Globus pallidus (tissue), 1 donor: ENCODE data around the gene SMG7.
A peak's percentile ranks its signal among the peaks of the same experiment; 100 is the strongest.

Source experiments
- DNase-seq: peaks from one replicate; pipeline ENCODE4 v3.0.0-alpha.2; 2015; ENCODE audit warnings: low spot score

The SMG7 gene

DNA sequence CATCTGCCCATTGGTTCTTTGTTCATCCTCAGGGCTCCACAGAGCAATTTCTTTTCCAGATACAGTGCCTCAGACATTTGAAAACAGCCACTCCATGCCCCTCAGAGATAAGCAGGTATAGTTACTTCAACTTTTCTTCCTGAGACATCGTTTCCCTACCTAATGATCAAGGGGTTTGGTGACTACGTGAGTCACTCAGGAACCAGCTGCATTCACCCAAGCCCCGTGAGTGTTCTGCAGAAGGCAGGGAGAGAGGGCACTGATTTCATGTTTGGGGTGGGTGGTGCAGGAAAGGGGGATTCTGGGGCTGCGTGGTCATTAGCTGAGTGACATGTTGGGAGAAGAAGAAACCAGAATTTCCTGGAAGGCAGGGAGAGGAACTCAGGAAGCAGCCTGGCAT lies 93.0 kb downstream of the SMG7 start:
- DNase-seq: no peak

DNA sequence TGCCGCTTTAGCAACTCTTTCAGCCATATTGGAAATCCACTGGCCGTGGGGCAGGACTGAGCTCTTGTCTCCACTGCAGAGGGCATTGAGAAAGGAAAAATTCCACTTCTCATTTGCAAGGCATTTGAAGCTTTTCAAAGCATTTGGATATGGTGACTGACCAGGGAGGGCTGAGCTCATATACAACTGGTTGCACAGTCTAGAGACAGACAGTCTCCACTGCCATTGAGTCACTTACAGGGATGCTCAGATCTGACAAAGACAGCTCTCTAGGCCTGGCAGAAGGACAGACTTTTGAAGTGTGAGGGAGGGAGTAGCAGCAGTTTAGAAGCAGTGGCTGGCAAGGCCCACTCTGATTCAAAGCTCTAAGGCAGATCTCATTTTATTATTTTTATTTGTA lies 93.7 kb downstream of the SMG7 start:
- no peak for DNase-seq

DNA sequence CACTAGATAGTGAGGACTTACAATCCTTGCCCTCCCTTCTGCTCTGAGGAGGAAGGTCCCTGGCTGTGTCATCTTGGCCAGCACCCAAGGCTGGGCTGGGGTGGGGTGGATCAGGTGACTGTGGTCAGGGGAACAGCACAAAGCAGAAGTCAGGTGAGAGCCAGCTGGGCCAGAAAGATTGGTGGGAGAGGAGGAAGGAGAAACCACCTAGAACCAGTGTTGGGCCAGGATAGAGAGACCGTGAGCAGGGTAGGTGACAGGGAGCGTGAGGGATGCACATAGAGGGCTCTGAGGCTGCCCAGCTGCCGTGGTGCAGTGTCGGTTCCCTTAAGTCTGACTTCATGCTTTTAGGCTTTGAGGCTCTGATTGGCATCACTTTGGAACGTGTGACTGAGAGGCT lies 95.3 kb downstream of the SMG7 start:
- DNase-seq: no peak

DNA sequence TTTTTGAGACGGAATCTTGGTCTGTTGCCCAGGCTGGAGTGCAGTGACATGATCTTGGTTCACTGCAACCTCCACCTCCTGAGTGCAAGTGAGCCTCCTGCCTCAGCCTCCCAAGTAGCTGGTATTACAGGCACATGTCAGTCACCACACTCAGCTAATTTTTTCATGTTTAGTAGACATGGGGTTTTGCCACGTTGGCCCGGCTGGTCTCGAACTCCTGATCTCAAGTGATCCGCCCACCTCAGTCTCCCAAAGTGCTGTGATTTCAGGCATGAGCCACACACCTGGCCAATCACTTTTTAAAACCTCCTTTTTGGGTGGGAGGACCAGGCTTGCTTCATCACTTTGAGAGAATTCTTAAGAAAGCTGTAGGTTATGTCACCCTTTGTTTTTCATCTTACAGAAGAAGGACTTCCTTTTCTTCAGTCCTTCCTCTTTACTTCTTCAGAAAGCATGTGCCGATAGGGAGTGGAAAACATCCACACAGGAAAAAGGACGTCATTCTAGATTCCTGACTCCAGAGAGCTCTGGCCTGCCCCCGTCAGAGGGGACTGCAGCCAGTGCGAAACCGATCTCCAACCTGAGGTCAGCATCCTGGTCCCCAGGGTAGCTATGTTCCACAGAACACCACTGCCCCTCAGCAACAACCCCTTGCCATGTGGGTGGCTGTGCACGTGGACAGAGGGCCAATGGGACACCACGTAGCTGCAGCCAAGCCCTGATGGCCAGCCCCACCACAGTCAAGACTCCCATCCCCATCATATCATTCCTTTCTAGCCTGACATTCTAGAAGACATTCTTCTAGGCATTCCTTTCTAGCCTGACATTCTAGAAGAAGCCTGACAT lies 96.1 kb downstream of the SMG7 start:
- no peak for DNase-seq

DNA sequence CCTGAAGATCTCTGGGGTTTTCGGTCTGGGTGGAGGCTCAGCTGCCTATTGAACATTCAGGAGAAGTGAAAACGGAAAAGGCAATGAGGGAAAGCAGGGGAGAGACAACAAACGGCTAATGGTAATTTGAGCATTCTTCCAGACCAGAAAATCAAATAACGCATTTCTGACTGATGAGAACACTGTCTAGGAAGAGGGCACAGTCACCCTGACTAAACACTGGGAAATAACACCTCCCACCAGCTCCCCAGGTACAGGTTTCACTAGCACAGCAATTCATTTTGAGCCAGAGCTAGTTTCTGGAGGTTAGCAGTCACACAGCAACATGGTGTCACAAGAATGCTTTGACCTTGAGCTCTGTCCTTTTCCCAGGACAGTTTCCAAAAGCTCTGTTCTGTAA lies 96.8 kb downstream of the SMG7 start:
- DNase-seq: no peak

DNA sequence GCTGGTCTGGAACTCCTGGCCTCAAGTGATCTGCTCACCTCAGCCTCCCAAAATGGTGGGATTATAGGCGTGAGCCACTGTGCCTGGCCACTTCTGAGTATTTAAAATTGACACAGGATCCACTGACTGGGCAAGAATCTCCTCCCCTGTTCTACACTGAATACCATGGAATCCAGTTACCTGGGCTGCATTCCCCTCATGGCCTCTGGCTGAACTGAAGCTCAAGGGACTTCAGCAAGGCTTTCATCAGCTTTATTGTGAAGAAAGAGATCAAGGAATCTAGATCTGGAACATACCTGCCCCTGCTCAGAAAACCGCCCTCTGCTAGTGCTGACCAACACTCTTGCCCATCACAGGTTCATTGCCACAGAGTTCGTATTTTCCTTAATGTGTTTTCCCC lies 97.5 kb downstream of the SMG7 start:
- no peak for DNase-seq

DNA sequence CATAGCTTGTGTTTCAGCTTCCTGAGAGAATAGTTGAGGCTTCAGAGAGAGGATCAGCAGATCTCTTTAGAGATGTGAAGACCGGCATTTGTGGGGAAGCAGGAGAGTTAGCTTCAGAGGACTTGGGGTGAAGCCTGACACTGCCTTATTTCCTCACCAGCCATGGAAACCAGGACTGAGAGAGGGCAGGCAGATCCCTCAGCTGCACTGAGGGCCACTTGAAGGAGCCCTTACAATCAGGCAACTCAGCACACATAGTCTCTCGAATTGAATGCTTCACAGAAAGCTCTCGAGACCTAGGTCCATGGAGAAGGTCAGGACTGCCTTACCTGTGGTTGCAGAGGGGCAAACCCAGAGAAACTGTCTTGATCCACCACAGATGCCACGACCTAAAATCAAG lies 98.2 kb downstream of the SMG7 start:
- DNase-seq: no peak

DNA sequence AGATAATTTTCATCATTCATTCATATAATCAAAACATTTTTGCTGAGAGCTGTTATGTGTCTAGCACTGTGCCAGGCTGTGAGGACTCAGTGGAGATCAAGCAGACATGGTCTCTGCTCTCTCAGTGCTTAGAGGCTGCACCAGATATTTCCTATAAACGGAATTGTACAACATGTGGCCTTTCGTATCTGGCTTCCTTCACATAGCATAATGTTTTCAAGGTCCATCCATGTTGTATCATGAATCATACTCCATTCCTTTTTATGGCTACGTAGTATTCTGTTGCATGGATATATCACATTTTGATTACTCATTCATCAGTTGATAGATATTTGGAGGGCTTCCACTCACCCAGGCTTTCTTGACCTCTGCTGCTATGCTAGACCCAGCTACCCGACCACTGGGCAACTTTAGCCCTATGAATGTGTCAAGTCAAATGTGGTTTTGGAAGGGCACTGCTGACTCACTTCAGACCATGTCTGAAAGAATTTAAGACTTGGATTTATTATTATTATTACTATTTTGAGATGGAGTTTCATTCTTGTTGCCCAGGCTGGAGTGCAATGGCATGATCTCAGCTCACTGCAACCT lies 99.5 kb downstream of the SMG7 start:
- no peak for DNase-seq

DNA sequence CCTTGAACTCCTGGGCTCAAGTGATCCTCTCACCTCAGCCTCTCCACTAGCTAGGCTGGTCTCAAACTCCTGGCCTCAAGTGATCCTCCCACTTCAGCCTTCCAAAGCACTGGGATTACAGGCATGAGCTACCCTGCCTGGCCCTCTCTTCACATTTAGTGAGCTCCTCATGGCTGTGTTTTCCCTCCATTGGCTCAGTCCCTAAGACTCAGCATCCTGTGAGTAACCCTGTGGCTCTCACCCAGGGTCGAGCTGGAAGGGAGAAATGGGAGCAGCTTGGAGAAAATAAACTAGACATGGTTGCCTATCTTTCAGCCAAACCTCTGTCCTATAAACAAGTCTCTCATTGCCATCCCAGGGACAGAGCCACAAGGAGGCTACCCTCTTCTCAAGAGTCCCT lies 100.4 kb downstream of the SMG7 start:
- DNase-seq: no peak

DNA sequence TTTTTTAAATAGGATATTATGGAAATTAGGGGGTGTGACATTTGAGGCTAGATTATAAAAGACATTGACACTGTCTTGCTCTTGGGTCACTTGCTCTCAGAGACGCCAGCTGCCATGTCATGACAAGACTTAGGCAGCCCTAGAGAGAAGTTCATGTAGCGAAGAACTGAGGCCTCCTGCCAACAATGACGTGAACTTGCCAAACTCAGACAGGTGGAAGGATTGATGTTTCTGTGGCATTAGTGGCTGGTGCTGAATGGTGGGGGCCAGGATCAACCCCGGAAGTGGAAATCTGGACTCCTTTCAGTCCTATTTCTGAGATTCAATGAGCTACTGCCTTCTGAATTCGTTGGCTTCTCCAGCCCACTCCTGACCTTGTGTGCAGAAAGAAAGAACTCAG lies 103.3 kb downstream of the SMG7 start:
- DNase-seq: no peak

DNA sequence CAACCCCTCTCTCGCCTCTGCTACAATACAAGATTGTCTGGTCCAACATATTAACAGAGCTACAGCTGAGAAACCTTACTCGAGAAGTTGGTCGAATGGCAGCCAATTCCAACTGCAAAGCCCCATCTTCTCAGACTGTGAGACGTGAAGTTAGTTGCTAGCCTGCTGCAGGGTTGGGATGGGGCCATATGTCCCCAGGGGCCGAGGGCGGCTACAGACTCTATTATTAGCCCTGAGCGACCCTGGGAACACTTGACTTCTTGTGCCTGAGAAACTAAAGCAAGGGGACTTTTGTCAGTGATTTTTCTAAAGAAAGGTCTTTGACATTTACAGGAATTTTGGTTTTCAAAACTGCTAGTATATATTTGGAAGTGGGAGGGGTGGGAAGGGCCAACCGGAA lies 104.2 kb downstream of the SMG7 start:
- no peak for DNase-seq

DNA sequence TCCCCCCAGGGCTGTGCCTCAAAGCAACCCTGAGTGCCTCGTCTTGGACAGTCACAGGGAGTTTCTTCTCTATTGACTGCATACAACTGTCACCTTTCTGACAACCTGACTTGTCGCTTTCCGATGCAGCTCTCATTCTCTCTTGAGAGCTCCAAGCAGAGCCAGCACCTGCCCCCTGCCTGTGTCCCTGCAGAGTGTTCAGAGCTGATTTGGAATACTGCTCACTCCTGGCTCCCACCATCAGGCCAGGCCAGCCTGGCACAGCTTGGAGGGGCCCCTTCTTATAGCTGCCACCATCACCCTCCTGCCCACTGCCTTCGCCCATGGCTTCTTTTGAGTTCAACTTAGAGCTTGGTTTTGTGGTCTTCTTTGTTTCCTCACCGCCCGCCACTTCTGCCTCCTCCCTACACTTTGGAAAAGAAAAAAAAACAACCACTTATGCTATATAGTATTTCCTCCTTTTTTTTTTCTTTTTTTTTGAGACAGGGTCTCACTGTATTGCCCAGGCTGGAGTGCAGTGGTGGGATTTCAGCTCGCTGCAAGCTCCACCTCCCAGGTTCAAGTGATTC lies 105.7 kb downstream of the SMG7 start:
- DNase-seq: no peak

DNA sequence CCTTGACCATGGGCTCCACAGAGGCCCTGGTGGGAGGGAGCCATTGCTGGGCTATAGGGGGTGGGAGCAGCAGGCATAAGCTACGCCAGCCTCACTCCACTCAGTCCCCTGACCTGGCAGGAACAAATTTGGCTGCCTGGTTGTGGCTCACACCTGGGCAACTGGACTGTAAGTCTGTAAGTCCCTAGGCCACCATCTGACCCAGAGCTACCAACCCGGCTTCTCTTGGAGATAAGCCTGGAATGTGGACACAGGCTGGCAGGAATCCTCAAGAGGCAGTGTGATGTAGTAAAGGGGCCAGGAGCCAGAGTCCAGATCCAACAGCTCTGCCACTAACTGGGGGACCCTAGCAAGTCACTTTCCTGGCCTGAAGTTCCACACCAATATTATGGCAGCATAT lies 106.6 kb downstream of the SMG7 start:
- DNase-seq: no peak

DNA sequence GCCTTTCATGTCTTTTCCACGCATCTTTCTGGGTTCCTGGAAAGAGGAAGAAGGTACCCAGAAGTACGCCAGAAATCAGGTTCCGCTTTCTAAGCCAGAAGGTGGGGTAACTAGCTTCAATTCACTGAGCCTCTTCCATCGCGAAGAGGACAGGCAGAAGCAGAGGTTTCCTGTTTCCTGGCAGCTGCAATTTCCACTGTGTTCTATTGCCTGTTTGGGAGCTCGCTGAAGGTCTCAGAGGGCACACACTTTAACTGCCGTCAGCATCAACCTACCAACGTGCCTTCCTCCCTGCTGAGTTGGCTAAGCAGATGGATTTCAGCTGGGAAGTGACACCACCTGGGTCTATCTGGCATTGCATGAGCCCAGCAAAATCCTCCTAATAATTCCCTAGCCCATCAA lies 108.0 kb downstream of the SMG7 start:
- DNase-seq: no peak

DNA sequence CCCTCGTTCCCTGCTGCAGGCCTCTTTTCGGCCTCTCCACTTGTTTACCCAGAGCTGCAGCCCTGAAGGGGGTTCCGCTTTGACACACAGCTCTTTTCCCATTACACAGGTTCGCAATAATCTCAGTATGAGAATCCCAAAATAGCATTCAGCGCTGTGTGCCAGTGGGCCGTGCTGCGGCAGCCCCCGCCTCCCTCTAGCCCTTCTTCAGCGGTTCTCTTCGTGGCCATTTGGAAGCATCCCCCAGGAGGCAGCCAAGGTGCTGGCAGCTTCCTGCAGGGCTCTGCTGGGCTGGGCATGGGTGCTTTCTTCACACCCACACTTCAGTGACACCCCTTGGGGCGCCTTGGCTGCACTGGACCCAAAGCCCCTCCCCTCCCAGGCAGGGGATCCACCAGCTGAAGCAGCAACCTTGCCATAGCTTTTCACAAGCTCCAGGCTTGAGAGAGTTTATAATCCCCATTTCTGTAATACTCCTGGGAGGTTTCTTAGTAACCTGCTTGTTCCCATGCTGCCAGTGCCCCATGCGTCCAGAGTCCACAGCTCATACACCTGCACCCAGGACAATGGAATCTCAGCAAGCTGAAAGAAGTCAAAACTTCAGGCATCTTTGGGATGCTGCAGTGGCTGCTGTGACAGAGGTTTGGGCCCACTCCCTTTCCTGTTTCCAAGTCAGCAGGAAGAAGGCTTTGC lies 109.9 kb downstream of the SMG7 start:
- no peak for DNase-seq

DNA sequence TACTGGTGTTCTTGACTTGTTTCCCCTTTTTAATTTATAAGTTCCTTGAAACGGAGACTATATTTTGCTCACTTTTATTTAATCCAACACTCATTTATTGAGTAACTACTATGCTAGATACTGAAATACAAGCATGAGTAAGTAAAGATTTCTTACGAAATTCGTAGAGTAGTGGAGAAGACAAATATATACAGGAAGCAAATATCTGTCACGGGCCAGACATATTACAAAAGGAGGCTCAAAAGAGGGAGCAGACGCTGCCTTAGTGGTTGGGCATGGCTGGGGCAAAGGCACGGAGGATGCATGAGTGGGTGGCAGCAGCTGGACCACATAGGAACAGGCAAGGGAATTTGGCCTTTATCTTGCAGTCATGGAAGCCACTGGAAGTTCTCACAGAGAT lies 111.2 kb downstream of the SMG7 start:
- no peak for DNase-seq

DNA sequence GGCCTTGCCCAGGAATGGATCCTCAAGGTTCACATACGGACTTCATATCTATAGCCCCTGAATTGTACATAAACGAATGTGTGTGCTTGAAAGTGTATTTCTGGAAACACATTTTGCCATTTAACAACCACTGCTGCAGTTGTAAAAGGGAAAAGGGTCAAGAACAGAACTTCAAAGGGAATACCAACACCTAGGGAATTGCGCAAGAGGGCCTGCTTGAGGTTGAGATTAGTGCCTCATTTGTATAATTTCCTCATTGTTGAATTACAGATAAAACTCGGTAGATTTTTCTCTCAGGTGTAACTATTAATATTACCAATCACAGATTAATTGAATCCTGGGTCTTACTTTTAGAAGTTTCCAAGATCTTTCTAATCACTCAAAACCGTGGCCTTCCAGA lies 111.8 kb downstream of the SMG7 start:
- DNase-seq: no peak

DNA sequence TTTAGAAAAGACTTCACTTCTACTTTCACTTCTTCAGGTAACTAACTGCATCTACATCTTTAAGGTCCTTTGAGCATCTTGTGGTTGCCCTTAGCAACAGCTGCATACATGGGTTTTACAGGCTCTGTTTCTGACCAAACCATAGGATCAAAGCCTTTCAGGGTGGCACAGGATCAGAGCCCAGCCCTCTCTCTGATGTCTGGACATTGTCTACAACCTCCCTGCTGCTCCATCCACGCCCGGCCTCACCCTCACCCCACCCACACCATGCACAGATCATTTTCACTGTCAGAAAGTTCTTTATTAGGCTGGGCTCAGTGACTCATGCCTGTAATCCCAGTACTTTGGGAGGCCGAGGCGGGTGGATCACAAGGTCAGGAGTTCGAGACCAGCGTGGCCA lies 112.7 kb downstream of the SMG7 start:
- no peak for DNase-seq

DNA sequence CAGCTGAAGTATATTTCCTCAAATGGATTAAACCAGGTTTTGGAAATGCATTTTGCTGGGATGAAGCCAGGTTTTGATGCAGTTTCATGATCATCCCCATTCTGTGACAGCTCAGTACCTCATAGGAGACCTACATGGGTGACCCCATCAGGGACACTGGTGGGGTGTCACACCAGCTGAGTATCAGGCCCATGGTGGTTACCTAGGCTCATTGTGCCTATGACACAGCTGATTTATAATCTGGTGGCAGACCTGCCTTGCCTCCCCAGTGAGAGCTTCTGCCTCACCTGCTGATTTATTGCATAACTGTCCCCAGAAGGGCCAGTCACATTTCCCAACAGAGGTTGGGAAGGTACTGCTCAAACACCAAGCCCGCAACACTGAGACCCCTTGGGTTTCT lies 114.2 kb downstream of the SMG7 start:
- DNase-seq: no peak

DNA sequence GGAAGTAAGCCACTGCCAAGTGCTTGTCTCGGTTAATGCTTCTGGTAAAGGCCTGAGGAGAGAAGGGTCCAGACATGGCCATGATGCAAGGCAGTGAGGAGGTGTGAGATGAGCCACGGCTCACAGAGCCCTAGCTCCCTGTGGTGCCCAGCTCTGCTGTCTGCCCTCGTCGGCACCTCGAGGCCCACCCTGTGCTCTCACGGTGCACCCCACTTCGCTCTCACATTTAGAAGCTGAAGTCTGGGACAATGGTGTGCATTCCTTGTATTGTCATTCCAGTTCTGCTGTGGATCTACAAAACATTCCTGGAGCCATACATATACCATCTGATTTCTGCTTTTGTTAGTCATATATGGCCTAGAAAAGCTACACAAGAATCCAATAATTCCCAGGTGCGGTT lies 114.6 kb downstream of the SMG7 start:
- DNase-seq: no peak

DNA sequence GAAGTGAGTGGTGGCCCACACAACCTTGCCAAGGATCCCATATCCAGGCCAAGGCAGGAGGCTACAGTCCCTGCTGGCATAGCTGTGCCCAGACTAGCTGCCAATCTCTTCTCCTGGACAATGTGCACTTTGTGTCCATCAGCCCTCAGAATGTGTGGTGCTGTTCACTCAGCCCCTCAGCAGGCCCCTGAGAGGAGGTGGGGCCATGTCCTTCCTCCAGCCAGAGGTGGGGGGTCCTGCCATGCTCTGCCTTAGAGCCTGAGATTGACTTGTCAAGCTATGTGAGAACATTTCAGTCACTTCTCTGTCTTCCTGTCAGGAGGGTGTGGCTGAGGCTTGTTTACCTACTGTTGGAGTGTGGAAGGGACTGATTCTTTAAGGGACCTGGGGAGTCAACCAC lies 116.5 kb downstream of the SMG7 start:
- peak; percentile 77 for DNase-seq

DNA sequence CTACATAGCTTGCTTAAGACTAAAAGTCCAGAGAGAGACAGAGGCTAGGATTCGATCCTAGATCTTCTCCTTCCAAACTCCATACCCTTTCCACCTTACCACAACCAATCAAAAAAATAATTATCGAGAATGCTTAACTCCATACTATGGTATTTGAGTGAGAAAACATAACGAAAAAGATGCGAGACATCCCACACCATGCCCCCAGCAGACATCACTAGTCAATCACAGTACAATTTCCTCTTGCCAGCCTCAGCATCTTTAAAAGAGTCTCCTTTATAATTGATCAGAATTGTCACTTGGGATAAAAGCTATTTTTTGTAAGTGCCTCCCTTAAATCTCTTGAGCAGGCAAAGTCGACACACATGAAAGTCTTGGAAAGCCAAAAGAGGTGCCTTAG lies 117.1 kb downstream of the SMG7 start:
- no peak for DNase-seq

DNA sequence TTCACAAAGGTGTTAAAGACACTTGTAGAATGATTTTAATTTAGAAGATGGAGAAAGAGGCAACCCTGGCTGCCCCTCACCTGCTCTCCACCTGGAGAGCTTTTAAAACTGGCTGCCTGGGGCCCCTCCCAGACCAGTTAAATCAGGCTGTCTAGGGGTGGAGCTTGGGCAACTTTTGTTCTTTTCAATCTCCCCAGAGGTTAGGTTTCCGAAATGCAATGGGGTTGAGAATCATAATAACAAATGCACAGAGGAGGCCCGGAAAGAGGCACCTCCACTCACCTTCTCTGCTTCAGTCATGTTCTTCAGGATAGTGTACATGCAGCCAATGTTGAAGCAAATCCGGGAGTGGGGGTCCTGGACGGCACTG lies 117.6 kb downstream of the SMG7 start:
- no peak for DNase-seq
